GM12878 (cell line): ENCODE data around the gene PHACTR3. TPM values are rescaled to one million over a fixed set of nuclear protein-coding genes. Genes with fewer than 3 reads are reported as not detected.

Experiments
- ATAC-seq: fragments of 200-7000 bp; cut with Tn5 transposase; 3 replicates; pipeline ENCODE4 v1.9.1; 2020; ENCODE audit warnings: mild to moderate bottlenecking, moderate library complexity
- BruUV-seq: library from RNA; stranded (reverse); fragments of 400-500 nt; replicated peaks from 2 replicates; lab custom pipeline; 2021; lab: Mats Ljungman, UMichigan
- CTCF ChIA-PET: fragments of 300-600 bp; sonication (Branson Sonifier 250); formaldehyde crosslinking; extraction: SDS; loops from one replicate; lab custom pipeline; 2021; ENCODE audit warnings: inconsistent platforms; lab: Yijun Ruan, JAX
- POLR2A ChIA-PET: fragments of 350-600 bp; formaldehyde crosslinking; extraction: SDS; loops from one replicate; lab custom pipeline; 2021; ENCODE audit warnings: inconsistent platforms; lab: Charles Lee
- RAD21 ChIA-PET: fragments of 300-600 bp; sonication (Branson Sonifier 250); formaldehyde crosslinking; loops from one replicate; lab custom pipeline; 2023; ENCODE audit warnings: antibody characterized with exemption; ENCODE audit not compliant: unreplicated experiment; lab: Charles Lee
- SMC1A ChIA-PET: fragments of 300-600 bp; sonication (Branson Sonifier 250); formaldehyde crosslinking; loops from one replicate; lab custom pipeline; 2023; ENCODE audit not compliant: unreplicated experiment, uncharacterized antibody; lab: Charles Lee
- DNase-seq: peaks from one replicate; pipeline ENCODE4 v3.0.0-alpha.2; 2011; ENCODE audit warnings: low read depth, low spot score
- FAIRE-seq: peaks from 3 replicates; lab custom pipeline; 2011; peaks lifted over from hg19 to GRCh38; lab: Jason Lieb, UNC
- H2AFZ ChIP-seq: 2 replicates; pipeline ENCODE4 v1.6.0; 2011; ENCODE audit warnings: low read depth, low read length, control low read depth; ENCODE audit not compliant: control insufficient read depth
- H3K27ac ChIP-seq: 2 replicates; pipeline ENCODE4 v1.5.1; 2011; ENCODE audit warnings: control low read depth; ENCODE audit not compliant: control insufficient read depth, insufficient read depth
- H3K27me3 ChIP-seq, 2 experiments: replicated peaks in 1 of 2; 2 replicates each; pipeline versions ENCODE4 v1.6.0 to v1.6.1; 2011; ENCODE audit warnings: low read length in 1 of 2; ENCODE audit not compliant: control insufficient read depth in 2 of 2, insufficient read depth in 2 of 2
- H3K36me3 ChIP-seq, 2 experiments: 2 replicates each; pipeline ENCODE4 v1.5.1; 2011; ENCODE audit warnings: low read length in 1 of 2; ENCODE audit not compliant: control insufficient read depth in 2 of 2, insufficient read depth in 2 of 2
- H3K4me1 ChIP-seq: 2 replicates; pipeline ENCODE4 v1.6.1; 2011; ENCODE audit warnings: mild to moderate bottlenecking, low read length, moderate library complexity, mixed read lengths; ENCODE audit not compliant: control insufficient read depth, insufficient read depth
- H3K4me2 ChIP-seq: 2 replicates; pipeline ENCODE4 v1.6.0; 2011; ENCODE audit warnings: control low read depth; ENCODE audit not compliant: control insufficient read depth, insufficient read depth
- H3K4me3 ChIP-seq: fragments of 200-600 bp; sonication (generic); 2 replicates; pipeline ENCODE4 v1.5.1; 2016
- H3K79me2 ChIP-seq: 2 replicates; pipeline ENCODE4 v1.6.0; 2011; ENCODE audit warnings: low read length; ENCODE audit not compliant: control insufficient read depth, insufficient read depth
- H3K9ac ChIP-seq: 2 replicates; pipeline ENCODE4 v1.8.0; 2011; ENCODE audit warnings: low read length, control low read depth, mixed read lengths; ENCODE audit not compliant: control insufficient read depth, insufficient read depth
- H3K9me3 ChIP-seq: replicated peaks from 3 replicates; pipeline ENCODE4 v1.5.1; 2011; ENCODE audit warnings: mild to moderate bottlenecking, low read length; ENCODE audit not compliant: control insufficient read depth, insufficient read depth
- H4K20me1 ChIP-seq: 2 replicates; pipeline ENCODE4 v1.6.0; 2011; ENCODE audit not compliant: control insufficient read depth, insufficient read depth
- CREM ChIP-seq: IDR thresholded peaks from 2 replicates; pipeline ENCODE4 v1.6.1; 2014; ENCODE audit warnings: antibody characterized with exemption, low read depth
- FOS ChIP-seq: IDR thresholded peaks from 3 replicates; pipeline ENCODE4 v1.6.1; 2011; ENCODE audit warnings: borderline replicate concordance; ENCODE audit not compliant: insufficient read length; ENCODE audit errors: extremely low read depth
- IKZF2 ChIP-seq, 2 experiments: fragments of 450-650 bp; IDR thresholded peaks; 2 replicates each; pipeline ENCODE4 v1.6.1; 2017; ENCODE audit warnings: mild to moderate bottlenecking in 2 of 2, moderate library complexity in 2 of 2
- LARP7 ChIP-seq: fragments of 450-650 bp; IDR thresholded peaks from 2 replicates; pipeline ENCODE4 v1.6.1; 2017; ENCODE audit warnings: mild to moderate bottlenecking
- NRF1 ChIP-seq: conservative IDR thresholded peaks from 2 replicates; pipeline ENCODE4 v1.6.1; 2011; ENCODE audit warnings: mild to moderate bottlenecking, low read depth, low read length, improper control_type of control experiment
- PML ChIP-seq: IDR thresholded peaks from 2 replicates; pipeline ENCODE4 v1.6.1; 2012; ENCODE audit warnings: low read length, inconsistent platforms
- POU2F2 ChIP-seq: IDR thresholded peaks from 3 replicates; pipeline ENCODE4 v1.6.1; 2011; ENCODE audit warnings: low read depth, mild to moderate bottlenecking, low read length, borderline replicate concordance
- RELA ChIP-seq: fragments of 450-650 bp; IDR thresholded peaks from 2 replicates; pipeline ENCODE4 v1.8.0; 2014; ENCODE audit warnings: borderline replicate concordance; ENCODE audit not compliant: partially characterized antibody
- RUNX3 ChIP-seq: IDR thresholded peaks from 2 replicates; pipeline ENCODE4 v1.6.1; 2012; ENCODE audit warnings: low read length, inconsistent platforms
- SMAD1 ChIP-seq: fragments of 450-650 bp; IDR thresholded peaks from 2 replicates; pipeline ENCODE4 v1.6.1; 2018; ENCODE audit warnings: mild to moderate bottlenecking, low read depth; ENCODE audit not compliant: partially characterized antibody
- SRF ChIP-seq, 2 experiments: IDR thresholded peaks; 2 replicates each; pipeline ENCODE4 v1.6.1; 2011; ENCODE audit warnings: low read depth in 2 of 2, low read length in 2 of 2, mild to moderate bottlenecking in 1 of 2, moderate library complexity in 1 of 2
- TCF7 ChIP-seq: IDR thresholded peaks from 2 replicates; pipeline ENCODE4 v1.6.1; 2014; ENCODE audit warnings: antibody characterized with exemption, borderline replicate concordance
- ZNF24 ChIP-seq: fragments of 450-650 bp; IDR thresholded peaks from 2 replicates; pipeline ENCODE4 v1.6.1; 2017; ENCODE audit warnings: antibody characterized with exemption, mild to moderate bottlenecking
- ZNF622 ChIP-seq: fragments of 450-650 bp; IDR thresholded peaks from 2 replicates; pipeline ENCODE4 v1.6.1; 2017; ENCODE audit warnings: mild to moderate bottlenecking, inconsistent platforms
- WGBS: methylation state at CpG from one replicate; pipeline ENCODE4 v1.1.6; 2016; ENCODE audit warnings: low lambda C conversion rate; ENCODE audit not compliant: insufficient replicate concordance, insufficient coverage; ENCODE audit errors: missing lambda C conversion rate; 5-methylcytosine and 5-hydroxymethylcytosine counted together
- in situ Hi-C: fragments of 300-500 bp; cut with MboI; formaldehyde crosslinking; loops from 9 replicates; pipeline ENCODE4 v1.14.3; 2018; ENCODE audit warnings: mixed read lengths
- intact Hi-C: fragments of 100-400 bp; cut with micrococcal nuclease; formaldehyde crosslinking; loops from one replicate; pipeline ENCODE4 v1.14.2; 2022; ENCODE audit not compliant: unreplicated experiment
- polyA plus RNA-seq, 11 experiments: library from polyadenylated mRNA; depleted of rRNA in 4 of 11; unstranded in 6 of 11; stranded (reverse) in 5 of 11; fragments of >200 nt; fragmentation: Nextera tagmentation in 4 of 11; fragmentation: Illumina TruSeq in 1 of 11; extraction: Ambion mirVana in 4 of 11; extraction: Trizol in 1 of 11; gene quantifications; 1 replicate in 1 of 11; 2 replicates in 10 of 11; pipeline versions ENCODE4 v1.2.1 to v1.2.3, GENCODE V29; 2011 to 2016; ENCODE audit warnings: inconsistent platforms in 2 of 11, missing spikeins in 2 of 11, low read depth in 1 of 11
- total RNA-seq, 4 experiments: library from RNA; depleted of rRNA in 3 of 4; stranded (reverse); fragments of >200 nt in 3 of 4; fragmentation: Illumina TruSeq in 1 of 4; extraction: Trizol in 1 of 4; gene quantifications; 2 replicates each; pipeline versions ENCODE4 v1.2.1 to v1.2.3, GENCODE V29; 2013 to 2021
- TF ChIP-seq, protein P1 (sequence below): fragments of 450-650 bp; IDR thresholded peaks from 2 replicates; pipeline ENCODE4 v1.6.1; 2018; ENCODE audit warnings: borderline replicate concordance, mild to moderate bottlenecking; ENCODE audit not compliant: partially characterized antibody
- TF ChIP-seq, protein P2 (sequence below): fragments of 450-650 bp; IDR thresholded peaks from 2 replicates; pipeline ENCODE4 v1.6.1; 2017; ENCODE audit warnings: antibody characterized with exemption, mild to moderate bottlenecking, moderate library complexity
- TF ChIP-seq, protein P3 (sequence below): IDR thresholded peaks from 2 replicates; pipeline ENCODE4 v1.6.1; 2012; ENCODE audit warnings: mild to moderate bottlenecking, low read depth, low read length

The PHACTR3 gene
- total and polyA plus RNA-seq, 10 of the 15 experiments (the other 5 are each of a cell fraction or from before 2014, with no cell fraction given), result 0.17 to 2.7 (median 0.27) TPM; not detected in 1

DNA sequence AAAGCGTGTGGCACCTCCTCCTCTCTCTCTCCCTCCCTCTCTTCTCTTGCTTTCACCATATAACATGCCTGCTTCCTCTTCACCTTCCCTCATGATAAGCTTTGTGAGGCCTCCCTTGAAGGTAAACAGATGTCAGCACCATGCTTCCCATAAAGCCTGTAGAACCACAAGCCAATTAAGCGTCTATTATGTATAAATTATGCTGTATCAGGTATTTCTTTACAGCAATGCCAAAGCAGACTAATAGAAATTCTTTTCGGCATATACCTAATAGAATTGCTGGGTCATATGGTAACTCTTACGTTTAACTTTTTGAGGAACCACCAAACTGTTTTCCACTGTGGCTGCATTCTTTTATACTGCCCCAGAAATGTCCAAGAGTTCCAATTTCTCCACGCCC lies 254.1 kb downstream of the PHACTR3 start:
- H3K9ac ChIP-seq, result no peak overlapping the region
- no peaks in the 10 kb centered on the region for H3K79me2 ChIP-seq
- ChIA-PET RAD21 (no interaction called here), CTCF (no interaction called here), SMC1A (no interaction called here), POLR2A (no interaction called here)
- ATAC-seq (no peak), FAIRE-seq (no peak), DNase-seq (no peak)
- no peaks in the 10 kb centered on the region for H4K20me1 ChIP-seq
- in situ Hi-C loops (no loop called here), intact Hi-C loops (no loop called here)
- H3K4me1 ChIP-seq, result no peaks in the 10 kb centered on the region
- no peak overlapping the region for H2AFZ ChIP-seq
- no peak overlapping the region for H3K4me3 ChIP-seq
- H3K27ac ChIP-seq, result no peak overlapping the region
- no TSS peak for BruUV-seq
- H3K27me3 ChIP-seq, result no peaks in the 10 kb centered on the region
- H3K9me3 ChIP-seq, result no peaks in the 10 kb centered on the region
- WGBS, result 26% methylated on average over 5 of the region's 5 CpGs
- H3K36me3 ChIP-seq, result no peaks in the 10 kb centered on the region
- no peak overlapping the region for H3K4me2 ChIP-seq
- TF ChIP-seq ZNF24, result no peak
- TF ChIP-seq POU2F2, result no peak
- no peak for TF ChIP-seq SMAD1
- no peak for TF ChIP-seq IKZF2 (IDR thresholded peaks at IDR 0.05)
- no peak for TF ChIP-seq PML
- TF ChIP-seq, protein P1, sequence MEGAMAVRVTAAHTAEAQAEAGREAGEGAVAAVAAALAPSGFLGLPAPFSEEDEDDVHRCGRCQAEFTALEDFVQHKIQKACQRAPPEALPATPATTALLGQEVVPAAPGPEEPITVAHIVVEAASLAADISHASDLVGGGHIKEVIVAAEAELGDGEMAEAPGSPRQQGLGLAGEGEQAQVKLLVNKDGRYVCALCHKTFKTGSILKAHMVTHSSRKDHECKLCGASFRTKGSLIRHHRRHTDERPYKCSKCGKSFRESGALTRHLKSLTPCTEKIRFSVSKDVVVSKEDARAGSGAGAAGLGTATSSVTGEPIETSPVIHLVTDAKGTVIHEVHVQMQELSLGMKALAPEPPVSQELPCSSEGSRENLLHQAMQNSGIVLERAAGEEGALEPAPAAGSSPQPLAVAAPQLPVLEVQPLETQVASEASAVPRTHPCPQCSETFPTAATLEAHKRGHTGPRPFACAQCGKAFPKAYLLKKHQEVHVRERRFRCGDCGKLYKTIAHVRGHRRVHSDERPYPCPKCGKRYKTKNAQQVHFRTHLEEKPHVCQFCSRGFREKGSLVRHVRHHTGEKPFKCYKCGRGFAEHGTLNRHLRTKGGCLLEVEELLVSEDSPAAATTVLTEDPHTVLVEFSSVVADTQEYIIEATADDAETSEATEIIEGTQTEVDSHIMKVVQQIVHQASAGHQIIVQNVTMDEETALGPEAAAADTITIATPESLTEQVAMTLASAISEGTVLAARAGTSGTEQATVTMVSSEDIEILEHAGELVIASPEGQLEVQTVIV, result no peak
- no peak for TF ChIP-seq TCF7
- TF ChIP-seq ZNF622, result no peak
- no peak for TF ChIP-seq CREM
- TF ChIP-seq, protein P2, sequence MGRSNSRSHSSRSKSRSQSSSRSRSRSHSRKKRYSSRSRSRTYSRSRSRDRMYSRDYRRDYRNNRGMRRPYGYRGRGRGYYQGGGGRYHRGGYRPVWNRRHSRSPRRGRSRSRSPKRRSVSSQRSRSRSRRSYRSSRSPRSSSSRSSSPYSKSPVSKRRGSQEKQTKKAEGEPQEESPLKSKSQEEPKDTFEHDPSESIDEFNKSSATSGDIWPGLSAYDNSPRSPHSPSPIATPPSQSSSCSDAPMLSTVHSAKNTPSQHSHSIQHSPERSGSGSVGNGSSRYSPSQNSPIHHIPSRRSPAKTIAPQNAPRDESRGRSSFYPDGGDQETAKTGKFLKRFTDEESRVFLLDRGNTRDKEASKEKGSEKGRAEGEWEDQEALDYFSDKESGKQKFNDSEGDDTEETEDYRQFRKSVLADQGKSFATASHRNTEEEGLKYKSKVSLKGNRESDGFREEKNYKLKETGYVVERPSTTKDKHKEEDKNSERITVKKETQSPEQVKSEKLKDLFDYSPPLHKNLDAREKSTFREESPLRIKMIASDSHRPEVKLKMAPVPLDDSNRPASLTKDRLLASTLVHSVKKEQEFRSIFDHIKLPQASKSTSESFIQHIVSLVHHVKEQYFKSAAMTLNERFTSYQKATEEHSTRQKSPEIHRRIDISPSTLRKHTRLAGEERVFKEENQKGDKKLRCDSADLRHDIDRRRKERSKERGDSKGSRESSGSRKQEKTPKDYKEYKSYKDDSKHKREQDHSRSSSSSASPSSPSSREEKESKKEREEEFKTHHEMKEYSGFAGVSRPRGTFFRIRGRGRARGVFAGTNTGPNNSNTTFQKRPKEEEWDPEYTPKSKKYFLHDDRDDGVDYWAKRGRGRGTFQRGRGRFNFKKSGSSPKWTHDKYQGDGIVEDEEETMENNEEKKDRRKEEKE, result no peak
- TF ChIP-seq, protein P3, sequence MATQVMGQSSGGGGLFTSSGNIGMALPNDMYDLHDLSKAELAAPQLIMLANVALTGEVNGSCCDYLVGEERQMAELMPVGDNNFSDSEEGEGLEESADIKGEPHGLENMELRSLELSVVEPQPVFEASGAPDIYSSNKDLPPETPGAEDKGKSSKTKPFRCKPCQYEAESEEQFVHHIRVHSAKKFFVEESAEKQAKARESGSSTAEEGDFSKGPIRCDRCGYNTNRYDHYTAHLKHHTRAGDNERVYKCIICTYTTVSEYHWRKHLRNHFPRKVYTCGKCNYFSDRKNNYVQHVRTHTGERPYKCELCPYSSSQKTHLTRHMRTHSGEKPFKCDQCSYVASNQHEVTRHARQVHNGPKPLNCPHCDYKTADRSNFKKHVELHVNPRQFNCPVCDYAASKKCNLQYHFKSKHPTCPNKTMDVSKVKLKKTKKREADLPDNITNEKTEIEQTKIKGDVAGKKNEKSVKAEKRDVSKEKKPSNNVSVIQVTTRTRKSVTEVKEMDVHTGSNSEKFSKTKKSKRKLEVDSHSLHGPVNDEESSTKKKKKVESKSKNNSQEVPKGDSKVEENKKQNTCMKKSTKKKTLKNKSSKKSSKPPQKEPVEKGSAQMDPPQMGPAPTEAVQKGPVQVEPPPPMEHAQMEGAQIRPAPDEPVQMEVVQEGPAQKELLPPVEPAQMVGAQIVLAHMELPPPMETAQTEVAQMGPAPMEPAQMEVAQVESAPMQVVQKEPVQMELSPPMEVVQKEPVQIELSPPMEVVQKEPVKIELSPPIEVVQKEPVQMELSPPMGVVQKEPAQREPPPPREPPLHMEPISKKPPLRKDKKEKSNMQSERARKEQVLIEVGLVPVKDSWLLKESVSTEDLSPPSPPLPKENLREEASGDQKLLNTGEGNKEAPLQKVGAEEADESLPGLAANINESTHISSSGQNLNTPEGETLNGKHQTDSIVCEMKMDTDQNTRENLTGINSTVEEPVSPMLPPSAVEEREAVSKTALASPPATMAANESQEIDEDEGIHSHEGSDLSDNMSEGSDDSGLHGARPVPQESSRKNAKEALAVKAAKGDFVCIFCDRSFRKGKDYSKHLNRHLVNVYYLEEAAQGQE, result no peak
- TF ChIP-seq RUNX3, result no peak
- TF ChIP-seq FOS, result no peak
- TF ChIP-seq NRF1, result no peak
- no peak for TF ChIP-seq LARP7
- TF ChIP-seq RELA, result no peak
- no peak for TF ChIP-seq SRF (IDR thresholded peaks at IDR 0.05; ENCODE audit: low read depth in 2 of 2, low read length in 2 of 2)
